ENCODE results near the gene DMC1.
A peak's percentile ranks its signal among the peaks of the same experiment; 100 is the strongest.
"Not testable (repeated sequence)": the region's sequence is repeated elsewhere in the genome, so short reads cannot be mapped to it uniquely, and the experiment has no call there.

DMC1 gene

DNA sequence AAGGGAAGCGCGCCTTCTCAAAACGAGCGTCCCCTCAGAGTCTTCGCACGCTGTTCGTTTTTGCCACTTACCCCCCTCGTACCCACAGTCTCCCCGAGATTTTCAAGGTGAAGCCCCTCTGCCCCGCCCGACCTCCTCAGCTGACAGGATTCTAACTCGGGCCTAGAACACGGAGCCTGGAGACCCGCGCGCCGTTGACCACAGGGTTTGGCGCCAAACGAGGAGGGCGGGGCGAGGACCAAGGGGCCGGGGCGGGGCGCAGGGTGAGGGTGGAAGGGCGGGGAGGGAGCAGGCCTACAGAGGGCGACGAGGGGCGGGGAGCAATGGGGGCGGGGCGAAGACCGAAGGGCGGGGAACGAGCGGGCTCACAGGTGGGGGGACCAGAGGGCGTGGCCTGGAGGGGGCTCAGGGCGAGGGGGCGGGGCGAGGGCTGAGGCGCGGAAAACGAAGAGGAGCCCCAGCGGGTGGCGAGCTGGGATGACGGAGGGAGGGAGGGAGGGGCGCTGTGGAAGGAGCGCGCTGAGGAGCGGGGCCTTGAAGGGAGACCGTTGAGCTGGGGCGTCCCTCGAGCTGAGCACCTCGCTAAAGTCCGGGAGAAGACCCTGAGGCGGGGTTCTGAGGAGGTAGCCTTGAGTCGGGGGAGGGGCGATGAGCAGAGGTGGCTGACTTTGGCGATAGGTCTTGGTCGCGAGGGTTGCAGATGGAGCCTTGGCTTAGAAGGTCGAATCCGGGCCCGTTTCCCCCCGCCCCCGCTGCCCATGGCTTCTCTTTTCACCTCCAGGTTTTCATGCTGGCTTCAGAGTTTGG, at the start of gene DMC1:
DMC1 (minus strand) TSS at position 212 of the 807 bp plus-strand sequence. CDS start 1,927 bp downstream, outside the sequence.
- DNase-seq (ENCODE audit: low read depth, low spot score), result peak; percentile 89

DNA sequence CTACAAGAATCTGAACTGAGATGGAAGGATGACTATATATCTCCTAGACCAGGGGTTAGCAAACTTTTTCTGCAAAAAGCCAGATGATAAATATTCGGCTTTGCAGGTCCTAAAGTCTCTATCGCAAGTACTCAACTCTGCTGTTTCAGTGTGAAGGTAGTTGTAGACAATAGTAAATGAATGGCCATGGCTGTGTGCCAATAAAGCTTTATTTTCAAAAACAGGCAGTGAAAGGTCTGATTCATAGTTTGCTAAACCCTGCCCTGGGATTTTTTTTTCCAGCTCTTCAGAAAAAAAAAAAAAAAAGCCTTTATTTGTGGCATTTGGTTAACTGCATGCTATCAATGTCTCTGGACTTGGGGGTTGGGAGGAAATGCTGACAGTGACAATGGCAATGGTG, 48.7 kb upstream of the DMC1 start:
- DNase-seq (ENCODE audit: low read depth, low spot score), result no peak

GRCh38 chr22:38618258-38618657, 48.3 kb upstream of the DMC1 start:
- no peak for DNase-seq (ENCODE audit: low read depth, low spot score)

- DNase-seq (ENCODE audit: low read depth, low spot score), result not testable (repeated sequence)
Measured at GRCh38 chr22:38615064-38615405, 45.1 kb upstream of the DMC1 start.

GRCh38 chr22:38614332-38615063, 44.5 kb upstream of the DMC1 start:
- no peak for DNase-seq (ENCODE audit: low read depth, low spot score)

GRCh38 chr22:38613588-38613987, 43.6 kb upstream of the DMC1 start:
- DNase-seq (ENCODE audit: low read depth, low spot score), result no peak

GRCh38 chr22:38612217-38613006, 42.4 kb upstream of the DMC1 start:
- no peak for DNase-seq (ENCODE audit: low read depth, low spot score)

DNA sequence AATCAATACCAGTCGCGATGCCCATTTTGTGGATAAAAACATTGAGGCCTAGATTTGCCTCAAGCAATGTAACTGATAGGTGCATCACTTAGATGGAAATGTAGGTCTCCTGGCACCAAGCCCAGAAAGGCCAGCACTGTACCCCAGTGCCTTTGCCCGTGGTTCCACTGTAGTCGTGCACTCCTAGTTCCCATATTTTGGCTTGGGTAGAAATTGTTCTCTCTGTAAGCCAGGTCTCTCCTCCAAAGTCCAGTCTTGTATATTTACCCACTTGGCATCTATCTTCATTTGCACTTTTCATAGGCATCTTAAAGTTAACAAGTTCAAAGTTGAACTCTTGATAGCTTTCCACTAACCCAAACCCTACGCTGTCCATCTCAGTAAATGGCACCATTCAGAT, 41.6 kb upstream of the DMC1 start:
- DNase-seq (ENCODE audit: low read depth, low spot score), result no peak

GRCh38 chr22:38610234-38610633, 40.3 kb upstream of the DMC1 start:
- DNase-seq (ENCODE audit: low read depth, low spot score), result no peak

DNA sequence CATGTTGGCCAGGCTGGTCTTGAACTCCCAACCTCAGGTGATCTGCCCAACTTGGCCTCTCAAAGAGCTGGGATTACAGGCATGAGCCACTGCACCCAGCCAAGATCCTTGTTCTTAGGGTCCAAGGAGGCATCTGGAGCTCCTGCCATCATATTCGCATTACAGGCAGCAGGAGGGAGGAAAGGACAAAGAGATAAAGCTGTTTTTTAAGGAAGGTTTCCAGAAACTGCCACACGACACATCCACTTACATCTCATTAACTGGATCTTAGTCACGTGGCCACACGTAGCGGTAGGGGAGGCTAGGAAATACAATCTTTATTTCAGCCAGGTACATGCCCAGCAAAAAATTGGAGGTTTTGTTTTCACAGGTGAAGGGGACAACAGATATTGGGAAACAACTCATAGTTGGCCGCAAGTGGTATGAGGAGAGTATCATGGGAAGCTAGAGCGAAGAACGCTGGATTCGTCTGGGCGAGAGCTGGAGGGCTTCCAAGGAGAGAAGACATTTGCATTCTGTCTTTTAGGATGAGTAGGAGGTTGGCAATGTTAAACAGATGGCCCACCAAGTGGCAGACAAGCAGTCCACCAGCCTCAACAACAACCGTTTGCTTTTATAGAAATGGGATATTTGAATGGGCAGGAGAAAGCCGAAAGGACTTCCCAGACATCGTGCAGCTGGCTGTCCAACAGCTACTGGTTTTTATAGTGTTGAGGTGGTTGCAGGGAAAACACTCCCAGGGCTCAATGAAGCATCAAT, 39.2 kb upstream of the DMC1 start:
- DNase-seq (ENCODE audit: low read depth, low spot score), result no peak

DNA sequence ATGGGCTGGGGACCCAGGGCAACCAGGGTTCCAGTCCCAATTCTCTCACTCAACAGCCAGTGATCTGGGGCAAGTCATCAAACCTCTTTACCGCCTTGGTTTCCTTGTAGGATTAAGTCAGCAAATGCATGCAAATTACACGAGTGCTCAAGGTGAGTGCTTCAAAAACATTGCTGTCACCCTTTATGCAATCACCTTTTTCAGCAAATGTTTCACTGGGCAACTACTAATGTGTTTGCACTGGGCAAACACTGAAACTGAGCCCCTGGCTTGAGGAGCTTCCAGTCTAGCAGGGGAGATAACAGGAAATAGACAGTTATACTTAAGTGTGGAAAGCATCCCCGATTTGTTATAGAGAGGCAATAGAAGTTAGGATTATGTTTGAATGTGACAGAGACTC, 37.7 kb upstream of the DMC1 start:
- DNase-seq (ENCODE audit: low read depth, low spot score), result no peak

- DNase-seq (ENCODE audit: low read depth, low spot score), result no peak
Measured at GRCh38 chr22:38602166-38602565, 32.2 kb upstream of the DMC1 start.

- no peak for DNase-seq (ENCODE audit: low read depth, low spot score)
Measured at GRCh38 chr22:38601221-38601764, 31.3 kb upstream of the DMC1 start.

GRCh38 chr22:38599466-38599865, 29.5 kb upstream of the DMC1 start:
- DNase-seq (ENCODE audit: low read depth, low spot score), result no peak

- DNase-seq (ENCODE audit: low read depth, low spot score), result not testable (repeated sequence)
Measured at GRCh38 chr22:38582923-38583322, 12.9 kb upstream of the DMC1 start.

GRCh38 chr22:38578505-38578904, 8.5 kb upstream of the DMC1 start:
- no peak for DNase-seq (ENCODE audit: low read depth, low spot score)

GRCh38 chr22:38572065-38572464, 2.1 kb upstream of the DMC1 start:
- DNase-seq (ENCODE audit: low read depth, low spot score), result no peak

DNA sequence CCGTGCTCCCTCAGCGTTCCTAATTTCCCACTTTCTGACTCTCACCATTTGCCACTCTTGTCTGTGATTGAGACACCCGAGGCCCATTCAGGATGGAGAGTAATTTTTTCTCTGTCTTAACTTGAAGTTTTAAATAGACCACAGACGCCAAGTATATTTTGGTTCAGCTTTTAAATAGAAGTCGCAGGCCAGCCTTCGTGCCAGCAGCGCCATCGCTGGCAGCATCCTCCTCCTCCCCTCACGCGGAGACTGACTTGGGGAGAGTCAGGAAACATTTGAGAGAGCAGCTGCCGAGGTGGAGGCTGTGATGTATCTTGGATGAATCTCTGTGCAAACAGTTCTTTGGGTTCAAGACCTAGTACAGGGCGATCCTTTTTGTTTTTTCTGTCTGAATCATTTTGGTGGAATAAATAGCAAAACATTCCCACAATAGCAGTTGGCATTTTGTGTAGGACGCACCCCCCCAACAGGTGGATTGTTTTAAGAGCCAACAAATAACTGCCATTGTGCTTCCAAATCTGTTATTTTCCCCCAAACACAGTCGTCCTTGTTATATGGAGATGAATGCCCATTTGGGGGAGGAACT, 889 bp upstream of the DMC1 start:
- DNase-seq (ENCODE audit: low read depth, low spot score), result peak; percentile 1

DNA sequence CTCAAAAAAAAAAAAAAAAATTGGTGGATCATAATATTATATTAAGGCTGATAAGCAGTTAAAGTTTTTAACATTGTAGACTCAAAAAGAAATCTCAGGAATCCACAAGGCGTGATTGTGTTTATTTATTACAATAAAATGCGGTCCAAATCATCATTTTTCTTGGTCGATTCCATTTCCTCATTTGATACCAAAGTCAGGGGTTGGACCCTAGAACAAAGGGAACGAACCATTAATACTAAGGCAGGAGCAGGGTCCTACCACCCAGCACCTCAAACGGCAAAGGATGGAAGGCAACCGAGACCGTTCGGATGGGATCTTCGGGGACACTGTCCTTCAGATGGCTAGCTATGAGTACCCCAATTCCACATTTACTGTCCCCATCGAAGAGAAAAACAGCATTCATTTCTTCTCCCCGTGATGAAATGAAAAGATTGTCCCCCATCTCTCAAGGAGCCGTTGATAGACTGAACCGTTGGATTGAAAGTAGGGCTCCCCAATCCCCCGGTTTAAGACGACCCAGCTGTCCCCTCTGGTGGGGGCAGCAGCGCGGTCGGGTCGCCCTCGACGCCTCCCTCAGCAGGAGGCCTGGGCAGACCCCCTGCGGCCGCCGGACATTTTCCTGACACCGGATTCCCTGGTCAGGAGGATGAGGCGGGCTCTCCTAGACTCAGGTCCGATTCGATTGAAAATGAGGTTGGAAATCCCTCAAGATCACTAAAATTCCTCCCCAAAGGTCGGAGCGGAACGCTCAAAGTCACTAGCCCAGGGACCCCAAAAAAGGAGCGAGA, 607 bp downstream of the DMC1 start:
- DNase-seq (ENCODE audit: low read depth, low spot score), result no peak

Measured in activated CD4-positive, CD25-positive, alpha-beta regulatory T cell treated with anti-CD3 and anti-CD28 coated beads, Interleukin-2, amount 50 U/mL, for 16 hours (primary cell).